Endometrial microvascular endothelial cells (primary cell): ENCODE measurements around the gene PAX5. TPM values are rescaled to one million over a fixed set of nuclear protein-coding genes. Genes with fewer than 3 reads are reported as not detected.

Experiments
- in situ Hi-C: cut with HindIII; loops from 2 replicates; pipeline ENCODE4 v1.10.0; 2017; ENCODE audit warnings: low sequenced_read_pairs, low pct_unique_long_range_greater_than_20kb; ENCODE audit errors: inconsistent ontology term
- total RNA-seq: library from RNA; depleted of rRNA; stranded (reverse); fragments of >200 nt; gene quantifications from one replicate; pipeline ENCODE4 v1.2.3, GENCODE V29; 2015; ENCODE audit errors: inconsistent ontology term

Gene PAX5
- total RNA-seq, 1 donor from 2014 or later = not detected

DNA sequence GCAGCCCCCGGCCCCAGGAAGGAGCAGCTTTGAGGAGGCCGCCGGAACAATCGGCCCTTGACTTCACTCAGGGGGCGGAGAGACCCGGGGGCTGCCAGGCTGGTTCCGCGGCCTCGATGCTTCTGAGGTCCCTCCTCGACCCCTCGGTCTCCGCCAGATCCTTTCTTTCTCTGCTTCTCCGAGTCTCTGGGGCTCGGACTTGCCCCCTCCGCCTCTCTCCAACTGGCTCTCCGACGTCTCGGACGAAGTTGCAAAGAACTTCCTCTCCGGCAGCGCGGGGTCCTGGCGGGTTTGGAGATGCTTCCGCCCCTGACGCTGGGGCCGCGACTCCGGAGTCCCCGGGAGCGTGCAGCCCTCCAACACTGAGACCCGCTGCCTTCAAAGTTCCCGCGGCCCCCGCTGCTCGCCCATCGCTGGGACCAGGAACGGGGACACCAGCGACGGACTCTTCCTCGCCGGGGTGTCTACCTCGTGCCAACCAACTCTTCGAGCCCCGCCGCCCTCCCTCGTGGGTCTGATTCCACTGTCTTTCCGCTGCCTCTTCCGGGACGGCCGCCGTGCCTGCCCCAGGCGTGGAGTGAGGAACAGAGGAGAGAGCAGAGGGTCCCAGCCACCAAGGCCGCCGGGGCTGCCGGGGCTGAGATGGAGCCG, 7.0 kb downstream of the PAX5 start:
- in situ Hi-C loops = no loop called here

DNA sequence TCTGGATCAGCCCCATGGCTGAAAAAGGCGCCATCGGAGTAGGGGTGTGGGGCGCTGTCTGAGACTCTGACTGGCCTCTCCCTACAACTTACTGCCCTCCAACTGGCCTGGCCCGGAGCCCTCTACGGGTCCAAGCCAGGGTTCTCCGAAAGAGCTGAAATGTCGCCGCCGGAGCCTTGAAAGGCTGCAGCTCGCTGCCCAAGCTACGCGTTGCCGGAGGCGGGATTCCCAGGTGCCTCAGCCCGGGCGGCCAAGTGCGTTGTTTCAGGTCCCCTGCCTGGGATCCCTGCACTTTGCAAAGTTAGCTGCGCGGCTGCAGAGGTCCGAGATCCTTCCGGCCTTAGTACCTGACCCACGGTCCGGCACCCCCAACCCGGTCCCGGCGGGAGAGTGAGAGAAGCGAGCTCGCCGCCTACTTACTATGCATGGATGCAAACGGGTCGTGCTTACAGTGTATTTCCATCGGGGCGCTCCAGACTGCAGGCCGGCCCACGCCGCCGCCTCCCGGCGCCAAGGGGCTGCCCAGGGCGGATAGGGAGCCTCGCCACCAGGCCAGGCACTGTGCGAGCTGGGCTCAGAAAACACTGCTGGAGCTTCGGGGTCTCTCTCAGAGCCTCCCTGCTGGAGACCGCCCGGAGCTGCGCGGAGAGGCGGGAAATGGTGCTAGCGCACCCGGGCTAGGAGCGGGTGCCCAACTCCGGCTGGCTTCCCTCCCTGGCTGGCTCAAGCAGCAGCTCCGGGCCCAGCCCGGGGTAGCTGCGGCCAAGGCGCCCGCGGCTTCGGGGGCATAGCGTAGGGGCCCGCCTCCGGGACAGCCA, 7.7 kb downstream of the PAX5 start:
- in situ Hi-C loops = no loop called here

DNA sequence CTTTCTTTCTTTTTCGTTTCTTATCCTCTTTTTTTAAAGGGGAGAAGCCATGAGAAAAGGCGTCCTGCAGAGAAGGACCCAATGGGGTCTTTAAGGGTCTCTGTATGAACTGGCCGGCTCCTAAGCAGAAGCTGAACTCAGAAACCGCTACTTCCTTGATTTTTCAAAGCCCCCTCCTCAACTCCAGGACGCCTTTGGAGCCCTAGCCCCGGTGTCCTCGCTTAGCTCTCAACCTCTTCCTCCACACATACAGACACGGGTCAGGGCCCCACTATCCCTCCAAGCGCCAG, 8.3 kb downstream of the PAX5 start:
- in situ Hi-C loops = no loop called here

DNA sequence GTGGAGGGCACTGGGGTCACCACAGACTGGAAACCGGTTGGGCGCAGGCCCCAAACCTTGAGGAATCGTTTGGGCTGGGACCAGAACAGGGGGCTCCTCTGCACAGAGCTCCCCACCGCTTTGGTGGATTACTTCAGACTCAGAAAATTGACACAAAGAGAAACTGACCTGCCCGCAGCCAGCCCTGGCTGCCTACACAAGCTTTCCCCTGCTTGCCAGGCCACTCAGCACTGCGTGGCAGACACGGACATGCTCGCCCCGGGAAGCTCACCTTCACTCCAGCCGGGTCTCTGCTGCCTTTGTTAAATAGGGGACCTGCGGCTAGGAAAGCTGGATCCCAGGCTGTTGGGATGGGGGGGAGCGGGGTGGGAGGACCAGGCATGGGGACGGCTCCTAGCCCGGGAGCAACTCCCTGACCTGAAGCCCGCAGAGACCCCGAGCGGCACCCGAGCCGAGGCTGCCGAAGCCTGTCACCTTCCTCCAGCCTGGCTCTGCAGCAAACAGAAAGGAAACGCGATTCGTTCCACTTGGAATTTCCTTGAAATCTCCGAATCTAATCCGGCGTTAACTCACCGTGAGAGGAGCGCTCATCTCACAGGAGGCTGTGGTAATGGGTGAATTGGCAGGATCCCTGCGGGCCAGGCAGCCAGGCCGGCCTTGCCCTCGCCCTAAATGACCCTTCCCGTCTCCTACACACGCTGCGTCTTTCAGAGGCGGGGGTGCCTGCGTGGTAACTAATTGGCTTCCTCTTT, 8.8 kb downstream of the PAX5 start:
- in situ Hi-C loops = no loop called here

DNA sequence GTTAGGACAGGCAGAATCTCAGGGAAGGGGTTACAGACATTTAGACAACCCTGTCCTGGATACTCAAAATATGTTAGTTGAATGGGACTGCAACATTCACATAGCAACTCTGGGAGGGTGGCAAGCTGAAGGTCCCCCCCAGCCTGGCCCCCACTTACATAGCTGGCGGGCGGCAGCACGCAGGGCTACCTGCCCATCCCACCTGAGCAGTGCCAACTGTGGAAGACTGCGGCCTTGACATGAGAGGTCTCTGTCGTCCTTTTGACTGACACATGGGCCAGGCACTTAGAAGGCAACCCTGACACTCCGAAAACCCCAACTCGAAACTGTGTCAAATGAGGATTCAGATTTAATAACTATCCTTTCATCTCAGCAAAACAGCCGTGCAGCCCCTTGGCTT, 16.5 kb downstream of the PAX5 start:
- in situ Hi-C loops = no loop called here

DNA sequence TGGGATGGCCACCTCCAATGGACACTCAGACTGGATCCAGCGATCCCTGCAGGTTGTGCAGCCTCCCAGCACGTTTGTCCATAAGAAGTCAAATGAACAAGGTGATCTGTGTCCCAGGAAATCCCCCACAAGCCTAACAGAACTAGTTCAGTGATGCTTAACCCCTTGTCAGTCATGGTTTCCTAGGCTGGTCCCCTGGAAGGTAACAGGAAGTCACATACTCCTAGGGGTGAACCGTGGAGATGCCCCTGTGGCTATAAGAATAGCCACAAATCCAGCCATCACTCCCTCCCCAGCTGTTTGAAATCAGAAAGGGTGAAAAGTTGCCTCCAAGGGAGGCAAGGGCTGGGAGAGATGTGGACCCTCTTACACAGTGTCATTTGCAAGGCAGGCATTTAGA, 22.5 kb downstream of the PAX5 start:
- in situ Hi-C loops = no loop called here

DNA sequence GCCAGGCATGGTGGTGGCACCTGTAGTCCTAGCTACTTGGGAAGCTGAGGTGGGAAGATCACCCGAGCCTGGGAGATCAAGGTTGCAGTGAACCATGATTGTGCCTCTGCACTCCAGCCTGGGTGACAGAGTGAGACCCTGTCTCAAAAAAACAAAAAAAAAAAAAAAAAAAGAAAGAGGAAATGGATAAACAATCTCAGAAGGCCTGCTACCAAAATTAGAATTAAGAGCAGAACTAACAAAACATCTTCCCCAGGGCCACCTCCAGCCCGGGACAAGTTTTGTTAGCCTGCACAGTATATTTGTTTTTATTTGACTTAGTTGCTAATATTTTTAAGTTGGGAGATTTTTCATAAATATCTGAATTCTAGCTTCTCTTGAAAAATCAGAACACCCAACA, 23.1 kb downstream of the PAX5 start:
- in situ Hi-C loops = no loop called here

DNA sequence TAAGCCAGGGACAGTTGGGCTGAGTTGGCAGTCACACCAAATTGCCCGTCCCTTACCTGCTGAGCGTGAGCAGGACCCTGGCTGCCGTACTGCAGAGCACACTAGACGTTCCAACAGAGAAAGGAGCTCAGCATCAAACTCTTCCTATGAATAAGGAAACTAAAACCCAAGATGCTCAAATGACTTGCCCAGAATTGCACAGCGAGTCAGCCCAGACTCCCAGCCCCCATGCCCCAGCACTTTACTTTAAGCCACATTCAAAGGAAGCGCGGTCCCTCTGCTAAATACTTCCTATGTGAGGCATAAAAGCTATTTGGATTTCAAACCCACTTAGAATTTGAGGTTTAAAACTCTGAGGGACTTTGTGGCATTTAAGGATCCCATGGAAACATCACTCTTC, 23.9 kb downstream of the PAX5 start:
- in situ Hi-C loops = no loop called here

DNA sequence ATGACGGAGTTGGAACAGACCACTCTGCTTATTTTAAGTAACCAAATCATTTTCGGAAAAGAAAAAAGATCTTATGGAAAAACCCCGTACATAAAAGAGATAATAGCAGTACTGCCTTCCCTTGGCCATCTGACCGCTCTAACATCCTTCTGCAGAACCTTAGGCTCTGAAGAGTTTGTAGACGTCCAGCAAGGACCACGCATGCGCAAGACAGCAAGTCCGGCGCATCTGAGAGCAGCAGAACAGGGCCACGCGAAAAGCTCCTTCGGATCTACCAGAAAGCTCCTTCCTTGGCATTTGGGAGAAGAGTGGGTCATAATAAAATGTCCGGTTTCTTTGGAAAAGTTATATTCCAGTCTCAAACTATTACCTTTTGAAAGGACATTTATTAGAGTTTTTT, 26.8 kb downstream of the PAX5 start:
- in situ Hi-C loops = no loop called here

DNA sequence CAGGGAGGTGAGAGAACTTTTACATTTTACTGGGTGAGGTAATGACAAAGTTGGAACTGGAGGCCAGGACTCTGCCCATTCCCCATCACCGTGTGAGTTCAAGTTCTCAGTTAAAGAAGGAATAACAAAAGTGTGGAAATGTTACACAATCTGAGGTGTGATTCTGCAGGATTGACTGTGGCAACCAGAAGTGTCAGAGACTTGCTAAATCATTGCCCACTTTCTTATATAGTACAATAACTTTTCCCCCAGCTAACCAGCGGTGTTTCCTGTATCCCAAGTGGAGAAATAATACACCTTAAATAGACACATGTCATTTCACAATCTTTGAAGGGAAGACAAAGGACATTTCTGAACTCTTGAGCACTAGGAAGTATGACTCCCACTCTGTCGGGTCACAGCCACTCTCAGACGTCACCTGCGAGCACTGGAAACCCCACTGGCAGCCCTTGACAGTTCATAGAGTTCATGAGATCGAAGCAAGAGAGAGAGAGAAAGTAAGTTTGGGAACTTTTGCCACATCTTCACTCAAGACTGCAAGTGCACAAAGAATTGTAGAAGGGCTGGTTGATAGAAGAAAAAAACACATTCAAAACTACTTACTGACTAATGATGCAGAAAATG, 28.4 kb downstream of the PAX5 start:
- in situ Hi-C loops = no loop called here

DNA sequence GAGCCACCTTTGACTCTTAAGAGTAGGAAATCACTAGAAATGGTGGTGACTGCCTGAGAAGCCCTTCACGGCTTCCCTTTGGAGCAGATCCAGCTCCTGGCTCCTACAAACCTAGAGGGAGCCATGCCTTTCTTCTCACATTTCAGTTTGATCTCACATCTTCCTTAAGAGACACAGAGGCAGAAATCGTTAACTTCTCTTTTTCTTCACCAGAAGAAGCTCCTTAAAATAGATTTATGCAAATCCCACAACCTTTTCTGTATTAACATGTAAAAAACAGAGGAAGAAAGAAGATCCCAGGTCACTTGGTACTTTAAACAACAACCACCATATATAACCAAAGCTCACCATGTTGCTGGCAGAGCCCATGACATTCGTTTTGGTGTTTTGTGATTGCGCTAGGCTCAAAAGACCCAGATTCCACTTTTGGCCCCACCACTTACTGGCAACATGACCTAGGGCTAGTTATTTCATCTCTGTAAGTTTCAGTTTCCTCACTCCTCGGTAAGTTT, 29.6 kb downstream of the PAX5 start:
- in situ Hi-C loops = no loop called here

DNA sequence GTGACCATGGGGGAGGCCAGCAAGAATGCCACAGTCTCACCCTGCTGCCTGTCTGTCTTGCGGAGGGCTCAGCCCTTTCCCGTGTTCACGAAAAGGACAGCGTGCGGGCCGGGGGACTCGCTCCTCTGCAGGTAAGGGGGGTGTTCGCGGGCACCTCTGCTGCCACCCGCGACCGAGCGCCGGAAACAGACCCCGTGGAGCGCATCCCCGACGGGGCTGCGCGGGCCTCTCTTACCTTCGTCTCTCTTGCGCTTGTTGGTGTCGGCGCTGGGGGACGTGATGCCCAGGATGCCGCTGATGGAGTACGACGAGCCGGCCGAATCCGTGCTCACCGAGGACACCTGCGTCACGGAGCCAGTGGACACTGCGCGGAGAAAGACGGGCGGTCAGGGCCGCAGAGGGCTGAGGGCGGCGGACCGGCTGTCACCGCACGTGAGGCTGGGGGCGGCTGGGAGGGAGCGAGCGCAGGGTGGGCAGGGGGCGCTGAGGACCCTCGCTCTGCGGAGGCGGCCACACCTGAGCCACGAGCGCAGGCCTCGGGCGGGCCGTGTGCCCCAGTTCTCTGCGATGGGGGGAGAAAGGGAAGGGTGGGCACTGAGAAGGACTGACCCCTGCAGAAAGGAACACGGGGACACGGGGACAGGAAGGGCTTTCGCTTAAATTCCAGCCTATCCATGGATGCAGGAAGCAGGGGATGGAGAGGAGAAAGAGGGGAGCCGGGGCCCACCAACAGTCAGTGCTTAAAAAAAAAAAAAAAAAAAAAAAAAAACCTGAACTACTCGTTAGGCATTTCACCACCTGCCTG, 31.5 kb downstream of the PAX5 start:
- in situ Hi-C loops = no loop called here

DNA sequence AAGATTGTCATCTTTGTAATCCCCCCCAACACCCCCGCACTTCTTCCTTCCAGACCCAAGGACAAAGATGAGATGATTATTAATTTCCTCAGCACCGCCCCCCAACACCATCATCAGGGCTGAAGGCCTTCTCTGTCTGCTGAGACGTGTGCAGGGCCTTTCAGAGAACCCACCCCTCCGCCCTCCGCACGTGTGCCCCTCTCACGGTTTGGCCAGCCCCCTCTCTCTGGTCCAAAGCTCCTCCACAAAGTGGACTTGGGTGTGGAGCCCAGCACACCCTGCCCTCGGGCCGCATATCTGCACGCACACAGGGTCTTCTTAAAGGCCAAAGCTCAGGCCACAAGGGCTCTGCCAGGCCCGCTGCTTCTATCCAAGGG, 32.0 kb downstream of the PAX5 start:
- in situ Hi-C loops = no loop called here

DNA sequence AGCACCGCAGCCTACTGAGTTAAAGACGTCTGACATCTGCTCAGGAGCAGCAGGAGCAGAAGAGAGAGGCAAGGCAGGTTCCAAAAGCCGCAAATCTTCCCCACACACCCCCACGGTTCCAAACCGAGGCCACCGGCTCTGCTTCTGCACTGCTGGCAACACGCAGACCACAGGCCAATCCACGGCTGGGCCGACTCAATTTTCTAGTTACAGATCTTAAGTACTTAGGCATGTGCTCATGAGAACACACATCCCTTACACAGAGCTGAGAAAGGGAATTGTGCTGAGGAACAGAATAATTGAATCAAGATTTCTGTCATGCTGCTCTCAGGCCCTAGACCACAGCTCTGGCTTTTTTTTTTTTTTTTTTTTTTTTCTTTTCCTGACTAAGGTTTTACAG, 32.6 kb downstream of the PAX5 start:
- in situ Hi-C loops = no loop called here

DNA sequence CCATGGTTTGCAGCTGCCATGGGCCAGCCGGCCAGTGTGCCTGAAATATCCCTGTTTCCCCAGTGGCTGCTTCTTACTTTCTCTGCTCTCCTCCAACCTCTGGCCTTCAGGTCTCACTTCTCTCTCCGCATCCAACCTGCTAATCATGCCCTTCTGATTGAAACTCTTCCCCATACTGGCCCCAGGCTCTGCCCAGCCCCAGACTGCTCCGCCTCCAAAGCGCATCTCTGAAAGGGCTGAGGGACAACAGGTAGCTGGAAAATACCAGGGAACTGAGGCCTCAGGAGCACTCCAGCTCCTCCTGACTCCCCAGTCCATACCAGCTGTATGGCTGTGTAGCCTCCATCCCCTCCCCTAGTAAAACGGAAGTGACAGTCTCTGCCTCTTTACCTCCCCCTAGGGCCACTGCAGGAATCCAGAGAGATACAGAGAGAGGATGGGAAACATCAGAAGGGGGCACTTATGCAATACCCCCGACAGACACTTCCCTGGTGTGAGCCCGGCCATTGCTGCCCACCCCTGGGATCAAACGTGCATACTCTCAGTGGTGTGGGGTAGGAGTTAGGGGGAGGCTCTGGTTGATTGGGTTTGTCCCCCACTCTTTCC, 34.2 kb downstream of the PAX5 start:
- in situ Hi-C loops = no loop called here

DNA sequence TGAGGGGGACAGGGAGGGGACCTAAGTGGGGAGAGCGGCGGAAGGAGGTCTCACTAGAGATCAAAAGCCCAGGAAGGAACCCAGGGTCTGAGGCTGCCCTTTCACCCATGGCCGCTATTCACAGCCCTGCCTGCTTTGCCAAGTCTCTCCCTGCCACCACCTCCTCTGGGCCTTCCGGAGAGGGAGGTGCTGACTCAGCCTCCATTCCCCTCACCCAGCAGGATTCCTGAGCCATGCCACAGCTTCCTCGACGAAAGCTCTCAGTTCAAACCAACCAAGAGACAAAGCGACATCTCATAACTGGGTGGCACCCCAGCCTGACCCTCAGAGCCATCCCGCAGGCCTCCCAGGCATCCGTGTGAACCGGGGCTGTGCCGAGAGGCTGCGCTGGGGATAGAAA, 36.7 kb downstream of the PAX5 start:
- in situ Hi-C loops = no loop called here

DNA sequence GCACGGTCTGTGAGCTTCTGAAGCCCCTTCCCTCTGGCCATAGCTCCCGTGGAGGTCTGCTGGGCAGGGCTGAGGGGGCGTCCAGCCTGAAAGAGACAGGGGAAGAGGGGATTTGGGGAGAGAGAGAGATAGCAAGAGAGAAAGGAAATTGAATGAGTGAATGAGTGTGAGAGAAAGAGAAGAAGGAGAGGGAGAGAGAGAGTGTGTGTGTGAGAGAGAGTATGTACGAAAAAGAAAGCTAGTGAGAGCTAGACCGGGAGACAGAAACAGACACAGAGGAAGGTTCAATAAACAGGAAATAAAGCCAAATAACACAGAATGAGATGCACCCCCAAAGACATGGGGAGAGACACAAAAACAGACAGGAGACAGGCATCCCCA, 37.4 kb downstream of the PAX5 start:
- in situ Hi-C loops = no loop called here

DNA sequence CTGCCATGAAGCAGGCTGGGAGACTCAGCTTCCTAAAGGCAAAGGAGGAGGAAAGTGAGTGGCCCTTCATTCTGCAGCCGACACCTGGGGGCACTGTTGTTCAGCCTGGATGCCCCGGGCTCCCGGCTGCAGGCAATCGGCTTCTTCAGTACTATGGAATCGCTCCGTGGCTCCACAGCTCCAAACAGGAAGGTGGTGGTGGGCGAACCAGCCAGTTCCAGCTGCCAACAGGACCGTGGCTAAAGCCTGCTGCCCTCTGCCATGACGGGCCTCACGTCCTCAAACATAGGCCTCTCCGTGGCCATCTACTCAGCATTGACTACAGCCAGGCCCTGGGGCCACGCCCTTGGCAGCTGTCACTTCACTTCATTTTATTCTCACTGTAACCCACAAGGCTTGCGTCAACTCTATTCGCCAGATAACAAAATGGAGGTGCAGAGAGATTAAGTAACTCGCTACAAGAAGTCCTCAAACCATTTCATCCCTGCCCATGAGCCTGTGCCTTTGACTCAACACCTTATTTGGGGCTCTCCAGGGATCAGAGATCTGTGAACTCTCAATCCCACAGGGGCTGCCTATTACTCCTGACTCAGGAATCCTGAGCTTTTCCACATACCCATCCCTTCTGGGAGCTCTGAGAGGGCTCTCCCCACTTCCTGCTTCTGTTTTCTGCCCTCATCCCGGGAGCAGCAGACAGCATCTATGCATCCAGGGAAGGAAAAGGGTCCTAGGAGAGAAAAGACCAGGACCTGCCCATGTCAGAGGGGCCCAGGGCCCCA, 38.0 kb downstream of the PAX5 start:
- in situ Hi-C loops = no loop called here
